Measurements from ENCODE around the gene TBC1D30.

TBC1D30 gene

GRCh38 chr12:64806593-64807460 lies 17.6 kb upstream of the TBC1D30 start:
- 59 to 89% methylated on average over 3 to 4 of the region's 7 CpGs for WGBS, 2 experiments (ENCODE audit: insufficient coverage in 2 of 2)
- Histone ChIP-seq H3K27ac (ENCODE audit: low read depth, low read length, severe bottlenecking) (no peak overlapping the region), H3K4me1 (ENCODE audit: control insufficient read depth, insufficient read depth, low read length, poor library complexity, severe bottlenecking) (no peaks in the 10 kb centered on the region), H3K4me3 (ENCODE audit: extremely low read depth, insufficient read depth, low read length, poor library complexity, severe bottlenecking) (no peak overlapping the region), H3K9me3 (ENCODE audit: control insufficient read depth, low read length) (no peaks in the 10 kb centered on the region), H3K36me3 (ENCODE audit: control insufficient read depth, insufficient read depth, low read length) (no peaks in the 10 kb centered on the region)

GRCh38 chr12:64808110-64808509 lies 16.3 kb upstream of the TBC1D30 start:
- H3K4me3 ChIP-seq (ENCODE audit: extremely low read depth, insufficient read depth, low read length, poor library complexity, severe bottlenecking), result no peak overlapping the region
- H3K27ac ChIP-seq (ENCODE audit: low read depth, low read length, severe bottlenecking), result no peak overlapping the region
- no peaks in the 10 kb centered on the region for H3K36me3 ChIP-seq (ENCODE audit: control insufficient read depth, insufficient read depth, low read length)
- no peaks in the 10 kb centered on the region for H3K9me3 ChIP-seq (ENCODE audit: control insufficient read depth, low read length)
- 90 to 91% methylated on average over 5 of the region's 5 CpGs for WGBS, 2 experiments (ENCODE audit: insufficient coverage in 2 of 2)
- H3K4me1 ChIP-seq (ENCODE audit: control insufficient read depth, insufficient read depth, low read length, poor library complexity, severe bottlenecking), result no peaks in the 10 kb centered on the region

GRCh38 chr12:64810831-64811230 lies 13.6 kb upstream of the TBC1D30 start:
- WGBS, 2 experiments (ENCODE audit: insufficient coverage in 2 of 2), result 89 to 100% methylated on average over 1 of the region's 1 CpG
- Histone ChIP-seq H3K9me3 (ENCODE audit: control insufficient read depth, low read length) (no peaks in the 10 kb centered on the region), H3K4me1 (ENCODE audit: control insufficient read depth, insufficient read depth, low read length, poor library complexity, severe bottlenecking) (no peaks in the 10 kb centered on the region), H3K27ac (ENCODE audit: low read depth, low read length, severe bottlenecking) (no peak overlapping the region), H3K4me3 (ENCODE audit: extremely low read depth, insufficient read depth, low read length, poor library complexity, severe bottlenecking) (no peak overlapping the region), H3K36me3 (ENCODE audit: control insufficient read depth, insufficient read depth, low read length) (no peaks in the 10 kb centered on the region)

- WGBS, 2 experiments (ENCODE audit: insufficient coverage in 2 of 2), result 88 to 92% methylated on average over 3 of the region's 3 CpGs
- H3K9me3 ChIP-seq (ENCODE audit: control insufficient read depth, low read length), result no peaks in the 10 kb centered on the region
- H3K4me1 ChIP-seq (ENCODE audit: control insufficient read depth, insufficient read depth, low read length, poor library complexity, severe bottlenecking), result no peaks in the 10 kb centered on the region
- no peak overlapping the region for H3K4me3 ChIP-seq (ENCODE audit: extremely low read depth, insufficient read depth, low read length, poor library complexity, severe bottlenecking)
- H3K36me3 ChIP-seq (ENCODE audit: control insufficient read depth, insufficient read depth, low read length), result no peaks in the 10 kb centered on the region
- H3K27ac ChIP-seq (ENCODE audit: low read depth, low read length, severe bottlenecking), result no peak overlapping the region
Measured at GRCh38 chr12:64813723-64814122, 10.7 kb upstream of the TBC1D30 start.

GRCh38 chr12:64814432-64814831 lies 10.0 kb upstream of the TBC1D30 start:
- Histone ChIP-seq H3K4me1 (ENCODE audit: control insufficient read depth, insufficient read depth, low read length, poor library complexity, severe bottlenecking) (no peaks in the 10 kb centered on the region), H3K27ac (ENCODE audit: low read depth, low read length, severe bottlenecking) (no peak overlapping the region)

GRCh38 chr12:64819816-64820402 lies 4.5 kb upstream of the TBC1D30 start:
- Histone ChIP-seq H3K4me3 (ENCODE audit: extremely low read depth, insufficient read depth, low read length, poor library complexity, severe bottlenecking) (no peak overlapping the region), H3K36me3 (ENCODE audit: control insufficient read depth, insufficient read depth, low read length) (no peaks in the 10 kb centered on the region), H3K27ac (ENCODE audit: low read depth, low read length, severe bottlenecking) (no peak overlapping the region), H3K9me3 (ENCODE audit: control insufficient read depth, low read length) (peaks cover 3% of the 10 kb centered on the region), H3K4me1 (ENCODE audit: control insufficient read depth, insufficient read depth, low read length, poor library complexity, severe bottlenecking) (peaks cover 1% of the 10 kb centered on the region)
- WGBS, 2 experiments (ENCODE audit: insufficient coverage in 2 of 2), result 88 to 96% methylated on average over 2 to 4 of the region's 5 CpGs

More at GRCh38 chr12:64814432-64814831, 10.0 kb upstream of the TBC1D30 start:
- Histone ChIP-seq H3K9me3 (ENCODE audit: control insufficient read depth, low read length) (no peaks in the 10 kb centered on the region), H3K36me3 (ENCODE audit: control insufficient read depth, insufficient read depth, low read length) (no peaks in the 10 kb centered on the region), H3K4me3 (ENCODE audit: extremely low read depth, insufficient read depth, low read length, poor library complexity, severe bottlenecking) (no peak overlapping the region)
- WGBS, 2 experiments (ENCODE audit: insufficient coverage in 2 of 2), result 78 to 83% methylated on average over 1 of the region's 2 CpGs

- WGBS, 2 experiments (ENCODE audit: insufficient coverage in 2 of 2), result 100% methylated on average over 1 of the region's 3 CpGs; no CpG with 5 or more reads in 1 of the 2 experiments
Measured at GRCh38 chr12:64820593-64820992, 3.9 kb upstream of the TBC1D30 start.

GRCh38 chr12:64821116-64821630 lies 3.3 kb upstream of the TBC1D30 start:
- no peaks in the 10 kb centered on the region for H3K36me3 ChIP-seq (ENCODE audit: control insufficient read depth, insufficient read depth, low read length)
- WGBS, 2 experiments (ENCODE audit: insufficient coverage in 2 of 2), result 59 to 81% methylated on average over 2 to 3 of the region's 5 CpGs
- H3K4me1 ChIP-seq (ENCODE audit: control insufficient read depth, insufficient read depth, low read length, poor library complexity, severe bottlenecking), result peaks cover 4% of the 10 kb centered on the region
- no peak overlapping the region for H3K4me3 ChIP-seq (ENCODE audit: extremely low read depth, insufficient read depth, low read length, poor library complexity, severe bottlenecking)
- no peak overlapping the region for H3K27ac ChIP-seq (ENCODE audit: low read depth, low read length, severe bottlenecking)
- H3K9me3 ChIP-seq (ENCODE audit: control insufficient read depth, low read length), result peaks cover 3% of the 10 kb centered on the region

More at GRCh38 chr12:64820593-64820992, 3.9 kb upstream of the TBC1D30 start:
- Histone ChIP-seq H3K4me1 (ENCODE audit: control insufficient read depth, insufficient read depth, low read length, poor library complexity, severe bottlenecking) (peaks cover 4% of the 10 kb centered on the region), H3K4me3 (ENCODE audit: extremely low read depth, insufficient read depth, low read length, poor library complexity, severe bottlenecking) (no peak overlapping the region), H3K36me3 (ENCODE audit: control insufficient read depth, insufficient read depth, low read length) (no peaks in the 10 kb centered on the region), H3K9me3 (ENCODE audit: control insufficient read depth, low read length) (peaks cover 3% of the 10 kb centered on the region), H3K27ac (ENCODE audit: low read depth, low read length, severe bottlenecking) (no peak overlapping the region)

GRCh38 chr12:64824130-64824499 lies 332 bp upstream of the TBC1D30 start:
- peak overlapping the region; percentile 36 for H3K4me3 ChIP-seq (ENCODE audit: extremely low read depth, insufficient read depth, low read length, poor library complexity, severe bottlenecking)
- 2 to 6% methylated on average over 14 to 16 of the region's 16 CpGs for WGBS, 2 experiments (ENCODE audit: insufficient coverage in 2 of 2)

GRCh38 chr12:64825143-64826021 lies 935 bp downstream of the TBC1D30 start:
- H3K4me1 ChIP-seq (ENCODE audit: control insufficient read depth, insufficient read depth, low read length, poor library complexity, severe bottlenecking), result peaks cover 4% of the 10 kb centered on the region
- peak overlapping the region; percentile 36 for H3K4me3 ChIP-seq (ENCODE audit: extremely low read depth, insufficient read depth, low read length, poor library complexity, severe bottlenecking)
- peaks cover 3% of the 10 kb centered on the region for H3K9me3 ChIP-seq (ENCODE audit: control insufficient read depth, low read length)
- no peak overlapping the region for H3K27ac ChIP-seq (ENCODE audit: low read depth, low read length, severe bottlenecking)
- H3K36me3 ChIP-seq (ENCODE audit: control insufficient read depth, insufficient read depth, low read length), result no peaks in the 10 kb centered on the region
- 1 to 2% methylated on average over 36 to 44 of the region's 51 CpGs for WGBS, 2 experiments (ENCODE audit: insufficient coverage in 2 of 2)

More at GRCh38 chr12:64824130-64824499, 332 bp upstream of the TBC1D30 start:
- no peaks in the 10 kb centered on the region for H3K36me3 ChIP-seq (ENCODE audit: control insufficient read depth, insufficient read depth, low read length)
- peaks cover 4% of the 10 kb centered on the region for H3K4me1 ChIP-seq (ENCODE audit: control insufficient read depth, insufficient read depth, low read length, poor library complexity, severe bottlenecking)
- peaks cover 3% of the 10 kb centered on the region for H3K9me3 ChIP-seq (ENCODE audit: control insufficient read depth, low read length)
- no peak overlapping the region for H3K27ac ChIP-seq (ENCODE audit: low read depth, low read length, severe bottlenecking)
